GM20000 (cell line): ENCODE measurements around the gene COL27A1.

ENCODE experiments used
- DNase-seq: peaks from one replicate; pipeline ENCODE4 v3.0.0; 2012; ENCODE audit warnings: low spot score
- TF ChIP-seq, protein P1 (sequence below): IDR thresholded peaks from 2 replicates; pipeline ENCODE4 v1.5.1; 2012; ENCODE audit warnings: mild to moderate bottlenecking, control low read depth; ENCODE audit errors: extremely low read depth, missing control alignments

COL27A1 gene

DNA sequence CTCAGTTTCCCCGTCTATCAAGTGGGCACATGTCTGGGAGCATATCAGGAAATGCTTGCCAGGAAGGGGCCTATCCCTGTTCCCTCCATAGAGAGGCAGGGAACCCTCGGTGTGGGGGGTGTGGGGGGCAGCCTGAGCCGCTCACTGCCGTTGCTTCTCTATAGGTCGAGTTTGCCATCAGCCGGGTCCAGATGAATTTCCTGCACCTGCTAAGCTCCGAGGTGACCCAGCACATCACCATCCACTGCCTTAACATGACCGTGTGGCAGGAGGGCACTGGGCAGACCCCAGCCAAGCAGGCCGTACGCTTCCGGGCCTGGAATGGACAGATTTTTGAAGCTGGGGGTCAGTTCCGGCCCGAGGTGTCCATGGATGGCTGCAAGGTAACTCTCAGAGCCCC, 153.8 kb downstream of the COL27A1 start:
- TF ChIP-seq, protein P1, sequence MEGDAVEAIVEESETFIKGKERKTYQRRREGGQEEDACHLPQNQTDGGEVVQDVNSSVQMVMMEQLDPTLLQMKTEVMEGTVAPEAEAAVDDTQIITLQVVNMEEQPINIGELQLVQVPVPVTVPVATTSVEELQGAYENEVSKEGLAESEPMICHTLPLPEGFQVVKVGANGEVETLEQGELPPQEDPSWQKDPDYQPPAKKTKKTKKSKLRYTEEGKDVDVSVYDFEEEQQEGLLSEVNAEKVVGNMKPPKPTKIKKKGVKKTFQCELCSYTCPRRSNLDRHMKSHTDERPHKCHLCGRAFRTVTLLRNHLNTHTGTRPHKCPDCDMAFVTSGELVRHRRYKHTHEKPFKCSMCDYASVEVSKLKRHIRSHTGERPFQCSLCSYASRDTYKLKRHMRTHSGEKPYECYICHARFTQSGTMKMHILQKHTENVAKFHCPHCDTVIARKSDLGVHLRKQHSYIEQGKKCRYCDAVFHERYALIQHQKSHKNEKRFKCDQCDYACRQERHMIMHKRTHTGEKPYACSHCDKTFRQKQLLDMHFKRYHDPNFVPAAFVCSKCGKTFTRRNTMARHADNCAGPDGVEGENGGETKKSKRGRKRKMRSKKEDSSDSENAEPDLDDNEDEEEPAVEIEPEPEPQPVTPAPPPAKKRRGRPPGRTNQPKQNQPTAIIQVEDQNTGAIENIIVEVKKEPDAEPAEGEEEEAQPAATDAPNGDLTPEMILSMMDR, result no peak
- DNase-seq, result no peak

DNA sequence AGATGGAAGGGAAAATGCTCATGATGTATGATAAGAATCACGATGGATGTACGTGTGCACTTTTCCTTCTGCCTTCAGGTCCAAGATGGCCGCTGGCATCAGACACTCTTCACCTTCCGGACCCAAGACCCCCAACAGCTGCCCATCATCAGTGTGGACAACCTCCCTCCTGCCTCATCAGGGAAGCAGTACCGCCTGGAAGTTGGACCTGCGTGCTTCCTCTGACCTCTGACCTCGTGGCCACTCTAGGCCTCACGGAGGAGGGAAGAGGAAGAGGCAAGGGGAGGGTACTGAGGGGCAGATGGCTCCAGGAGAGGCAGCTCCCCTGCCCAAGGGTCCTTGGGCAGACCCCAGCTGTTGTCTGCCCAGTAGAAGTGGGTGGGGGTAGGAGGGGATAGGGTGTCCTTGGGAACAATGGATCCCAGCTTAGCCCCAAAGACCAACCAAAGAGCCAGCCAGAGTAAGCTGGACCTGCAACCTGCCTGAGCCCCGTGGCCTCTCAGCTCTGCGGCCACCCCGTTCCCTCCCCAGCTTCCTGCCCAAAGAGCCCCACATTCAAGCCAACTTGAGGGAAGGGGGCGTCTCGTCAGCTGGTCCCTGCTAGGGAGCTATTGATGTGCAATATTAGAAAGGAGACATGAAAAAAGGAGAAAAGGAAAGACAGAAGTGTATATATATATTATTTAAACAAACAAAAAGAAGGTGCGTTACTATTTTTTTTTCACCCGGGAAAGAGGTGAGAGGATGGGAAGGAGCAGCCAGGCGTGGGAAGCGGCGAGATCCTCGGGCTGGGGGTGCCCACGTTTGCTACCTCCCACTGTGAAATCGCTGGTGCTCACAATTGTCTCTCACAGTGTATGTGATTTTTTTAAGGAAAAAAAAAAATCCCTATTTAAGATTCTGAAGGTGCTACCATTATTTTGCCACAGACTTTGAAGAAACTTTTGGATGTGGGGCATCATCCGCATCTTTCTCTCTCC, 155.4 kb downstream of the COL27A1 start:
- TF ChIP-seq, protein P1, result no peak

GRCh38 chr9:114311571-114312512, 156.5 kb downstream of the COL27A1 start:
- DNase-seq, result no peak

More for the DNA sequence above, 155.4 kb downstream of the COL27A1 start:
- no peak for DNase-seq

GRCh38 chr9:114312513-114312875, 157.2 kb downstream of the COL27A1 start:
- TF ChIP-seq, protein P1, result no peak
- DNase-seq, result no peak

More at GRCh38 chr9:114311571-114312512, 156.5 kb downstream of the COL27A1 start:
- TF ChIP-seq, protein P1, result no peak

GRCh38 chr9:114313186-114313585, 157.8 kb downstream of the COL27A1 start:
- no peak for DNase-seq

GRCh38 chr9:114314256-114314867, 159.0 kb downstream of the COL27A1 start:
- TF ChIP-seq, protein P1, result no peak
- DNase-seq, result no peak

More at GRCh38 chr9:114313186-114313585, 157.8 kb downstream of the COL27A1 start:
- TF ChIP-seq, protein P1, result no peak
